ENCODE measurements around the gene HNRNPUL2.
"Not testable (repeated sequence)": the region's sequence is repeated elsewhere in the genome, so short reads cannot be mapped to it uniquely, and the experiment has no call there.

Gene HNRNPUL2

DNA sequence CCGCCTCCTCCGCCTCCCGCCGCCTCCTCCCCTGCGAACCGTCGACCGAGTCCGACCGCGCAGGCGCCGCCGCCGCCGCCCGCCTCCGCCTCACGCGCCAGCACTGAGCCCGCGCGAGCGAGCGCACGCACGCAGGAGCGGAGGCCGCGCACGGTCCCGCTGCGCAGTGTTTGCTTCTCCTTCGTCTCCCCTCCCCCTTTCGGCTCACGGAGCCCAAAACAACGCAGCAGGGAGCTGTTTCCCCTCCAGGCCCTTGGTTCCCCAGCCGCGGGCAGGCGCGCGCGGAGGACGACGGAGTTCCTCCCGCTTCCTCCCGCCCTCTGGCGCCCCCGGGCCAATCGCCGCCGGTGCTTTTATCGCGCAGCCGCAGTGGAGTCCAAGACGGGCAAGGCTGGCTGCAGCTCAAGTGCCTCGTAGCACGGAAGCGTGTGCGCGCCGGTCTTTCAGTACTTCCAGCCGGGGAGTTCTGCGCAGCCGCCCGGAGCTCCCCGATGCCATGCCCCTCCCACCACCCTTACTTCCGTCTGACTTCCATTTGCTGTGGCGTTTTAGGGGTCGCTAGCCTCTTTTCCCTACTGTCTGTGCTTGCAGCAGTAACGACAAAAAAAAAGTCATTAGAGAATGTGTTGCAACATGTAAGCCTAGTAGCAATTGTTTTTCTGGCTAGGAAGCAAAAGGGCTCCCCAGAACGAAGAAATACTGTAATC is at the start of gene HNRNPUL2:
Gene HNRNPUL2 (minus strand): TSS at position 293 of the 707 bp plus-strand sequence. CDS start 301 bp downstream, outside the sequence.
- peak; percentile 99 for DNase-seq (ENCODE audit: low spot score)

DNA sequence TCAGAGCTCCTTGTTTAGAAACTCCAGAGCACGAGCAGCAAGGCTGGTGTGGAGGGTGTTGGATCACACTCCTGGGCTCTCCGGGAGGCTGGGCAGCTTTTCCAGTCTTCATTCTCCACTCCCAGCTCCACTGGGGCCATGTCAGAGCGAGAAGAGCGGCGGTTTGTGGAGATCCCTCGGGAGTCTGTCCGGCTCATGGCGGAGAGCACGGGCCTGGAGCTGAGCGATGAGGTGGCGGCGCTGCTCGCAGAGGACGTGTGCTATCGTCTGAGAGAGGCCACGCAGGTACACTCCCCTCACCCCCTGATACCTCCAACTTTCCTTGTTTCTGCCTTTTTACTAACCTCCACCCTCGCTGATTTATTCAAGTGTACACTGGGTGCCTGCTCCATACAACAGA is 48.4 kb upstream of the HNRNPUL2 start:
- no peak for DNase-seq (ENCODE audit: low spot score)

GRCh38 chr11:62774407-62774806 is 47.1 kb upstream of the HNRNPUL2 start:
- DNase-seq (ENCODE audit: low spot score) = no peak

- peak; percentile 92 for DNase-seq (ENCODE audit: low spot score)
Measured at GRCh38 chr11:62771144-62772021, 44.1 kb upstream of the HNRNPUL2 start, which contains the start of gene TAF6L. TSS of gene TAF6L (plus strand) at chr11:62771396. CDS start at chr11:62775784, 4,388 bp downstream.

DNA sequence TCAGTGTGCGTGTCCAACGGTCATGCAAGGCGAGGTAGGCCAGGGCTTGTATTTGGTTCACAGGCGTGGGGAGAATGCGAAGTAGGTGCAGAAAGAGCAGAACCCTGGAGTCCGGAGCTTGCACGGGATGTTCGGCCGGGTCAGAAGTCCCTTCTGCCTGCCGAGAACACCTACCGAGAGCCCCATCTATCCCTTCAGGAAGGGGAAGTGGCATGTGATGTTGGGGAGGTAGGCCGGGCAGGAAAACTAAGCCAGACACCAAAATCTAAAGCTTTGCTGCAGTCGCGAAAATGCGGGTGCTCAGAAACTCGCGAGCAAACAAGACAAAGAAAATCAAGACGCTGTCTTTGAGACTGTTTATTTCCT is 43.5 kb upstream of the HNRNPUL2 start:
- no peak for DNase-seq (ENCODE audit: low spot score)

DNA sequence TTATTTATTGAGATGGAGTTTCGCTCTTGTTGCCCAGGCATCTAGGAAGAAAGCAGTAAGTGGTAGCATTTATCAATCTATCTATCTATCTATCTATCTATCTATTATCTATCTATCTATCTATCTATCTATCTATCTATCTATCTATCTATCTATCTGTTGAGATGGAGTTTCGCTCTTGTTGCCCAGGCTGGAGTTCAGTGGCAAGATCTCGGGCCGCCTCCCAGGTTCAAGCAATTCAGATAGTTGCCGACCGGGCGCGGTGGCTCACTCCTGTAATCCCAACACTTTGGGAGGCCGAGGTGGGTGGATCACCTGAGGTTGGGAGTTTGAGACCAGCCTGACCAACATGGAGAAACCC is 33.6 kb upstream of the HNRNPUL2 start:
- DNase-seq (ENCODE audit: low spot score) = not testable (repeated sequence)

- no peak for DNase-seq (ENCODE audit: low spot score)
Measured at GRCh38 chr11:62757846-62758788, 30.9 kb upstream of the HNRNPUL2 start.

GRCh38 chr11:62755086-62755615 is 27.9 kb upstream of the HNRNPUL2 start:
- DNase-seq (ENCODE audit: low spot score) = no peak

DNA sequence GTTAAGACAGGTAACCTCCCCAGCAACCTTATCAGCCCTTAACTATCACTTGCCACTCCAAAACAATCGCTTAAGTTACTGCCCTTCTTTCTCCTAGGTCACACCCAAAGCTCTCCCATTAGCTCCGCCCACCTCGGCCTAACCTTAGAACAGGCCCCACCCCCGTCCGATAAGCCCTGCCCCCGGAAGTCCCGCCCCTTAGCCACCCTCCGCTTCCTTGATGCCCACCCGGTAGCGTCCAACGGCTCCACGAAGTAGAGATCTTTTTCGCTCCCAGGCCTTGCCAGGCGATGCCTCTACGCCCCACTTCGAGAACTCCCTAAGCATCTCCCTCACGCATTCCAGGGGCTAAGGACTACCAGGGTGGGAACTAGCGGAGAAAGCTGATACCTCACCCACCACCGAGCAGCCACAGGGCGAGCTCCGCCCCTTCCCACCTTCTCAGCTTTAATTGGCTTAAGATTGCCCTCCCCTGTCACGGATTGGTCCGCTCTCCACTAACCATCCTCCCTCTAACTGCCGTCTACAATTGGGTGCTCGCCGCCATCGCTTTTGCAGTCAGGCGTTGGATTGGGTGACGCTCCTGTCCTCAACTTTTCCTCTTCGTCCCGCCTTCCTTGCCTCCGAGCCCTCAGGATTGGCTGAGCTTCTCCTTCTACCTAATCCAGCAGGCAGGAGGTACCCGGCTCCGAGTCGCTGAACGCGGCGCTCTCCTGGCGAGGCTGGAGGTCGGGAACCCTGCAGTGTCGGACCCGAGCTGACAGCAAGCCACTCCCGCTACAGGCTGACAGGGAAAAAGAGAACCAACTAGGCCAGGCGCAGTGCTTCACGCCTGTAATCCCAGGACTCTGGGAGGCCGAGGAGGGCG is 26.7 kb upstream of the HNRNPUL2 start, which contains the start of gene ZBTB3:
Gene ZBTB3 (minus strand): TSS at position 425 of the 868 bp plus-strand sequence. CDS start 496 bp downstream, outside the sequence.
- DNase-seq (ENCODE audit: low spot score) = peak; percentile 99

GRCh38 chr11:62752994-62753735 is 25.9 kb upstream of the HNRNPUL2 start:
- no peak for DNase-seq (ENCODE audit: low spot score)

GRCh38 chr11:62752177-62752785 is 25.0 kb upstream of the HNRNPUL2 start:
- no peak for DNase-seq (ENCODE audit: low spot score)

DNA sequence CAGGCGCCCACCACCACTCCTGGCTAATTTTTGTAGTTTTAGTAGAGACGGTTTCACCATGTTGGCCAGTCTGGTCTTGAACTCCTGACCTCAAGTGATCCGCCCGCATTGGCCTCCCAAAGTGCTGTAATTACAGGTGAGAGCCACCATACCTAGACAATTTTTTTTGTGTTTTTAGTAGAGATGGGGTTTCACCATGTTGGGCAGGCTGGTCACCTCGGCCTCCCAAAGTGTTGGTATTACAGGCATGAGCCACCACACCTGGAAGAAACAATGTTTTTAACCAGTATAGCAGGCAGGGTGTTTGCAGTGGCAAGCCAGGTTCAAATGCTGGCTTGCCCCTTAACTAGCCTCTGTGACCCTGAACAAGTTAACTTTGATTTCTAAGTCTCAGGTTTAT is 22.7 kb upstream of the HNRNPUL2 start:
- not testable (repeated sequence) for DNase-seq (ENCODE audit: low spot score)

- no peak for DNase-seq (ENCODE audit: low spot score)
Measured at GRCh38 chr11:62747475-62748160, 20.4 kb upstream of the HNRNPUL2 start.

- no peak for DNase-seq (ENCODE audit: low spot score)
Measured at GRCh38 chr11:62737196-62737595, 9.9 kb upstream of the HNRNPUL2 start.

- DNase-seq (ENCODE audit: low spot score) = no peak
Measured at GRCh38 chr11:62732830-62733229, 5.6 kb upstream of the HNRNPUL2 start.

DNA sequence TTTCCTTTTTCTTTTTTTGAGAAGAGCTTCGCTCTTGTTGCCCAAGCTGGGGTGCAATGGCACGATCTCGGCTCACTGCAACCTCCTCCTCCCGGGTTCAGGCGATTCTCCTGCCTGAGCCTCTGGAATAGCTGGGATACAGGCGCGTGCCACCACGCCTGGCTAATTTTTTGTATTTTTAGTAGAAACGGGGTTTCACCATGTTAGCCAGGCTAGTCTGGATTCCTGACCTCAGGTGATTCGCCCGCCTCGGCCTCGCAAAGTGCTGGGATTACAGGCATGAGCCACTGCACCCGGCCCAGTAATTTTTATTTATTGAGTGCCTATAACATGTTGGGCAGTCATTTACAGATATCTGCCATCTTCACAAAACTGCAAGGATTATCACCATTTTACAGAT is 2.8 kb upstream of the HNRNPUL2 start:
- not testable (repeated sequence) for DNase-seq (ENCODE audit: low spot score)

DNA sequence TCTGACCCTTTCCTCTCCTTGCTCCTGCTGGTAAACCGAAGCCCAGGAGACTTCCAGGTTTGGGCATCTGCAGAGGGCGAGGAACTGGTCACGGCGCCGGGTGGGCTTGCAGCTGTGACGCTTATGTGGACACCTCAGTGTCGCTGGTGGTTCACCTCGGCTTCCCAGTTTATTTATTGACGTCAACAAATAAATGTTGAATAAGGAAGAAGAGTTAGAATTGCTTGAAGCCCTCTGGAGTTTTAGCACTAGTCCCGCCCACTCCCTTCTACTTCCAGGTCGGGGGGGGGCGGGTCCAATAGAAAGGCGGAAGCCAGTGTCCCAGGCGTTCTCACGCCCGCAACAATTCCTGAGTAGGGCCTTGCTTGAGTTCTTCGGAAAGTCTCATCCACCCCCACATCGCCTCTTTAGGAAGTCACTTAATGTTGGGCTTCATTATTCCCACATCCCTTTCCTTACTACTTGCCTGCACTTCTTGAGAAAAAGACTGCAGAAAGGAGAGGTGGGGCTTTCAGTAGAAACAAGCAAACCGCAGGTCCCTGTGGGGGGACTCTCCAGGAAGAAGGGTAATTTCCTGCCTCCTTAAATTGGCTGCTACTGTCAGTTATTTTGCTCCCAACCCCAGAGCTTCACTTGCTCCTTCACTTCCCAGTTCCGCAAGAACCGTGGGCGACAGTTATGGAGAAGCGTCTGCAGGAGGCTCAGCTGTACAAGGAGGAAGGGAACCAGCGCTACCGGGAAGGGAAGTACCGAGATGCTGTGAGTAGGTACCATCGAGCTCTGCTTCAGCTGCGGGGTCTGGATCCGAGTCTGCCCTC is 1.1 kb upstream of the HNRNPUL2 start, which contains the start of gene TTC9C:
Gene TTC9C (plus strand): TSS at position 316 of the 818 bp plus-strand sequence. CDS start 363 bp downstream, at position 679.
- DNase-seq (ENCODE audit: low spot score) = peak; percentile 78

DNA sequence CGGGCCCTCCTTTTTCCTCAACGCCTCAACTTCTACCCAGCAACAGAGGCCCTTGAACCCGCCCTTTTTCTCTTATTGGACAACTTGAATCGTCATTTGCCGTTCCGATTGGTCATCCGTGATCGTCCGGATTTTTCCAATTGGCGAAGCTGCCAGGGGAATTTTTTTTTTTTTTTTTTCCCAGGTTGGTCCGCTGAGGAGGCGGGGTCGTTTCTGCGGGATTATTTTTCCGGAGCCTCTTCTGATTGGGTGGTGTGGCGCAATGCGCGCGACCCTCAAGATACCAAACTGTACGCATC is 564 bp upstream of the HNRNPUL2 start:
- peak; percentile 96 for DNase-seq (ENCODE audit: low spot score)
